ENCODE measurements around the gene DNAH9.

The DNAH9 gene

DNA sequence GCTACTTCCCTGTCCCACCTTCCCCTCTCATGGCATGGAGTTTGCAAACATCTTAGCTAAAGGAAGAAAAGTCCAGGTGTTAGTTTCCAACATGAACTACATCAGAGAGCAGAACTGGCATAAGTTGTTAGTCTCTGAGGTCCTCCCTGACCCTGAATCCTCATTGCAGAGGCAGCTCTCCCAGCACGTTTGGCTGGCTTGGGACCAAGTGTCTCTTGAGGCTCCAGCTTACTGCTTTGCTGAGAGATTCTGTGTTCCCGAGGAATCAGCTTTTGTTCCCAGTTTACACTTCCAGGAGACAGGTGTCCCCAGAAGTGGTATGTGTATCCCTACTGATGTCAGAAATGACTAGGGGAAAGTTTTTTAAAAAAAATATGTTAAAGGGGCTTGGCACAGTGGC is 14.7 kb downstream of the DNAH9 start:
- DNase-seq, result no peak

DNA sequence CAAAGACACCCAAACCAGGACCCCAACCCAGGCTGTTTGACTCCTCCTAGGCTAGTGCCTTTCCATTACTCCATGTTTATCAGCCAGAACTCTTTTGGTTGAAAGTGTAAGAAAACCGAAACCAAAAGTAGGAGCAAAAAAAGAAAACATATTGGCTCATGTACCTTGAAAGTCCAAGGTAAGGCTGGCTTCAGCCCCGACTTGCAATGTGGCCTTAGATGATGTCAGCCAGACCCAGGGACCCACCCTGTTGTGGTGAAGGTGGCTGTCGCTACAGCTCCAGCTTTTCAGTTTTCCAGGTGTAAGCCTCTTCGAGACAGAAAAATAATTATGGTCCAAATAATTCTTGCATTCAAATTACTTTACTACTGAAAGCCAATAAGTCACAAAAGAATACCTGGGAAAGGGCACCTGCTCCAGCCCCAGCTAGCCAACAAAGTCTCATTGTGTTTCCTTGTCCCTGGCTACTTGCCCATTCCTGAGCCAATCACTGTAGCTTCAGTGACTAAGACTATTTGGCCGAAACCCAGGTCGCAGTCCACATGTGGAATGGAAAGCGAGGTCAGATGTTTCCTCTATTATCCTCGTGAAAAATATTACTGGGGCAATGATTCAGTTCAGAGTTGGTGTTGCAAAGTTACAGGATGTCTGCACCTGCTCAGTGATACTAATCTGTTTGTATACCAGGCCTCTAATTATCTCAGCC is 20.7 kb downstream of the DNAH9 start:
- no peak for DNase-seq

DNA sequence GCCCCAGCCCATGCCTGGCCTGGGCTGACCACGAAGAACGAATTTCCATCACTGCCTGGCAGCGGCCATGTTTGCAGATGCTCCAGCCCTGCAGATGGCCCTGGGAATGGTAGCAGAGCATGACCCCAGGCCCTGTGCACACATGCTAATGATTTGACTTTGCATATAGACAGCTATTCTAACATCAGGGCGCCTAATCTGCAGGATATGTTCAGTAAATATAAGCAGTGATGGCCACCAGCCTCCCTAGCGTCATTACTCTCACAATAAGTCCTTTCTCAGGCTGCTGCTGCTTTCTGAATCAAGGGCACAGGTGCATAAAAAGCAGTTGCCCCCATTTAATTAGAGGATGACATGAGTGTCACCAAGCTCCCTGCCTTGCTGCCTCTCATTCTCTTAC is 24.2 kb downstream of the DNAH9 start:
- DNase-seq, result no peak

DNA sequence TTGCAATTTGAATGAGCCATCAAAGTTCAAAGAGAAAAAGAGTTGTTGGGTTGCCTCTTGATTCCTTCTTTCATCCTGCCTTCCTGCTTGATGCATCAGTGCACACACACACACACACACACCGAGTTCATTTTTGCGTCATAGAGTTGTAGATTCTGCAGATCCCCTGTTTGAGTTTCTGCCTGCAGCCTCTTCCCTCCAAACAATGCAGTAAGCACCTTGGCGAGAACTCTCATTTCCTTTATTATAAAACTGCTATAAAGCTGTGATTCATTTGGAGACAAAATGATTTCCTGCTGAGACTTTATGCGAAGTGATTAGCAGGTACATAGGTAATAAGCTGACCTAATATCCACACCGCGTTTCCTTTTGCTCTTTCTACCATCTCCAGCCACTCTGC is 26.7 kb downstream of the DNAH9 start:
- DNase-seq, result no peak

DNA sequence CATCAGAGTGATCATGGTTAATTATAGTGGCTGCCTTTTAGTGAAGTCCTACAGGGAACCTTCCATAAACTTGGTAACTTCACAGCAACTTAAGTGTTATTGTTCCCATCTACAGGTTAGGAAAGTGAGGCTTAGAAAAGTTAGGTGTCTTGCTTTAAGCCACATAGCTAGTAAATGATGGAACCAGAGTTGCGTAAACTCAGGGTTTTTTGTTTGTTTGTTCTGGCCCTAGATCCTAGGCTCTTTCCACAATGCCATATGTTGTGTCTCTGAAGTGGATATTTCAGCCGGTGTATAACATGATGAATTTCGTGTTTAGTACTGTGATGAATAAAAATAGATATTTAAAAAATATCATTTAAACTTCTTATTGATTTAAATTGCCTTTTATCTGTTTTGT is 27.6 kb downstream of the DNAH9 start:
- no peak for DNase-seq

DNA sequence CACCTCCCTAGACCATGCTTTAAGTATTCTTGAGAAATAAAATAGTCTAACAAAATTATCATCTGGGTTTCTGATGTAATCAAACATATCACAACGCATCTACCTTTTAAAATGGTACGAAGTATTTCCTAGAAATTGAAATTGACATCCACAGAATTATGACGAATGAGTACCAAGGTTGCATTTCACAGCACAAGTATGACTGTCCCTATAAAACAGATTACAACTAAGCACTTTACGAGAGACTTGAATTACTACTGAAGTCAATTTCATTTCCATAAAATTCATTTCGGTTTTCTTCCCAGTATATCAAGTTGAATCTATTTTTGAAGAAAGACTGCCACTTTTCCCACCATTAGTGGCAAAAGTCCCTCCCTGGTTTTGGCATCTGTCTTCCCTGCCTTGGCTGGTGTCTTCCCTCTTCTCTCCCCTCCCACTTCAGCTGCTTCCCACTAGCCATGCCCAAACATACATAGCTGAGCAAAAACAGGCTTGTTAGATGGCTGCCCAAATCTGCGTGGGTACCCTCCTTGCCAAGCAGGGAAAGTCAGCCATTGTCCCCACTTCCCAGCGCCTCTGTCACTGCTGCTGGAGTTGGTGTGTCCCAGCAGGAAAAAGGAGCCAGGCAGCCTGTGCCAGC is 29.2 kb downstream of the DNAH9 start:
- DNase-seq, result no peak

DNA sequence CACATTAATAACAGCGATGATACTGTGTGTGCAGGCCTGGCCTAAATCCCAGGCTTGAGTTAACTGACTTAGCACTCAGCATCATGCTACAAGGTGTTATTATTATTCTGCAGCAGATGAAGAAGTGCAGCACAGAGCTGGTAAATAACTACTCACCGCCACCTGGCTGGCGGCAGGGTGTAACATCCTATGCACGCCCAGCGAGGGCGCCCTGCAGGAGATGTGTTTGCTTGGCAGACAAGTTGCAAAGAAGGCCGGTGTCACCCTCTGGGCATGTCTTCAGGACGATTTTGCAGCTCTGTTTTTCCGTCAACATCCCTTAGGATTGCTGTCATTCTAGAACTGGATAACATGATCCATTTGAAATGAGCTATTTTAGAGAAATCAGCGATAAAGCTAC is 30.1 kb downstream of the DNAH9 start:
- DNase-seq, result no peak

DNA sequence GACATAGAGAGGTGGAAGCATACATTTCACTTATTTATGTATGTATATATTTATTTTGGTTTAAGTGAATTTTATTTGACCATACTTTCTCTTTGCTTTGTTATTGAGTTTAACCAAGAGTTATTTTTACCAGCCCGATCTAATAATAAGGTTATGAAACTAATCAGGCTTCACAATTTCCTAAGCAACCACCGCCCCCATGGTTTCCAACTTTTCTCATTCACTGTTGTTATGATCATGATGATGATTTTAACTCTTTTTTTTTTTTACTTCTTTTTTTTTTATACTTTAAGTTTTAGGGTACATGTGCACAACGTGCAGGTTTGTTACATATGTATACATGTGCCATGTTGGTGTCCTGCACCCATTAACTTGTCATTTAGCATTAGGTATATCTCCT is 30.6 kb downstream of the DNAH9 start:
- DNase-seq, result no peak

DNA sequence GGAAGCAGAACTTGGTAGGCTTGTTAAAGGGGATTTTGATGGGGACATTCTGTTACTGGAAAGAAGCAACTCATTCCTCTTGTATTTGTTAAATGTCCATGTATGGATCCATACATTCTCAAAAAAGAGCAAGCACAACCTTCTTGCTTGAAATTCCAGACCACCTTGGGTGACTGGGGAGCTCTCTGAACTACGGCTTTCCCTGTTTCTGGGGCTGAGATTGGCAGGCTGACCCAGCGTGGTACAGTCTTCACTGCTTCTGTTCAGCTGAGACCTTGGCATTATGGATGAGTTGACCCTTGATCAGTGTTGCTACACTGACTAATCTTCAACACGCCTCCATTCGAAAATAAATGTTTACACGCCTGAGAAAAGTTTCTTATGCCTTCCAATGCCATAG is 38.5 kb downstream of the DNAH9 start:
- DNase-seq, result no peak

DNA sequence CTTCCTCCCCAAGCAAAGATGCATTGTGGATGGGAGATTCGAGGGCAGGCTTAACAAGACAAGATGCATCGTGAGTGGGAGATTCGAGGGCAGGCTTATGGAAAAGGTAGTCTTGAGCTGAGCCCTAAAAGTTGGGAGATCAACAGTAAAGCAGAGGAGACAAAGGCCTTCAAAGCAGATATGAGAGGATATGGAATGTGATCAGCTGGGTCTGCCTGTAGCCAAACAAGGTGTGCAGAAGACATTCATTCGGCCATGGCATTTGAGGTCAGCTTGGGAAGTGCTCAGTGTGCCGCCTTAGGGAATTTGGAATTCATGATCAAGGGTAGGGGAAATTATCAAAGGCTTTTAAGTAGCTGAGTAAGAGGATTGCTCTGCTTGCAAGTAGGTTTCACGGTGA is 39.5 kb downstream of the DNAH9 start:
- DNase-seq, result no peak

DNA sequence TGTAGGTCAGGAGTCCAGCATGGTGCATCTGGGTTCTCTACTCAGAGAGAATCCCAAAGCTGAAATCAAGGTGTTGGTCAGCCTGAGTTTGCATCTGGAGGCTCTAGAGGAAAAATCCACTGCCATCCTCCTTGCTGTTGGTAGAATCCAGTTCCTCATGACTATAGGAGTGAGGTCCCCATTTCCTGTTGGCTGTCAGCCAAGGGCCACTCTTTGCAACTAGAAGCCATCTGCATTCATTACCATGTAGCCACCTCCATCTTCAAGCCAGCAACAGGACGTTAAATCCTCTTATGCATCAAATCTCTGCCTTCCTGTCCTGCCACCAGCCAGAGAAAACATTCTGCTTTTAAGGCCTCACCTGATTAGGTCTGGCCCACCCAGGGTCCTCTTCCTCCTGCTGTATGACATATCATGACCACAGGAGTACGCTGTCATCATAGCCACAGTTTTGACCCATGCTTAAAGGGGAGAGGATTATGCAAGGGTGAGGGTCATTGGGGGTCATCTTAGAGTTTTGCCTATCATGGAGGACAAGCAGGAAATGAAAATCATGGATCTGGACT is 40.5 kb downstream of the DNAH9 start:
- DNase-seq, result no peak

DNA sequence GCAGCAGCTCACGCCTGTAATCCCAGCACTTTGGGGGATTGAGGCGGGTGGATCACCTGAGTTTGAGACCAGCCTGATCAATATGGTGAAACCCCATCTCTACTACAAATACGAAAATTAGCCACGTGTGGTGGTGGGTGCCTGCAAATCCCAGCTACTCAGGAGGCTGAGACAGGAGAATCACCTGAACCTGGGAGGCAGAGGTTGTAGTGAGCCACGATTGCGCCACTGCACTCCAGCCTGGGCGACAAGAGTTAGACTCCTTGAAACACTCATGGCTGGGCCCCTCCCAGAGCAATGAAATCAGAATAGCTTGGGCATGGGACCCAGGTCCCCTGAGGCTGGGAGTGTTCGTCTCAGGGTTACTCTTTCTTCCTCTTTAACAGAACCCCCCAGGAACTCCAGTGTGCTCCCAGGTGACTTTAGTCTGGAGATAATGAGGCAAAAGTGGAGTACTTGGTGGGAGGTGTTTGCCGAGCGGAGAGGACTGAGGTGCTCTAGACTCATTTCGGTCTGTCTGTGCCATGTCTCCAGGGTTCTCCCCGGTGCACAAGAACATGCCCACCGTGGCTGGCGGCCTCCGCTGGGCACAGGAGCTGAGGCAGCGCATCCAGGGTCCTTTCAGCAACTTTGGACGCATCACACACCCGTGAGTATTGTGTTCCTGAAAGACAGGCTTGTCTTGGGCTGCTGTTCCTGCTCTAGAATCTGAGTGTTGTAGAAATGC is 41.6 kb downstream of the DNAH9 start:
- DNase-seq, result no peak

DNA sequence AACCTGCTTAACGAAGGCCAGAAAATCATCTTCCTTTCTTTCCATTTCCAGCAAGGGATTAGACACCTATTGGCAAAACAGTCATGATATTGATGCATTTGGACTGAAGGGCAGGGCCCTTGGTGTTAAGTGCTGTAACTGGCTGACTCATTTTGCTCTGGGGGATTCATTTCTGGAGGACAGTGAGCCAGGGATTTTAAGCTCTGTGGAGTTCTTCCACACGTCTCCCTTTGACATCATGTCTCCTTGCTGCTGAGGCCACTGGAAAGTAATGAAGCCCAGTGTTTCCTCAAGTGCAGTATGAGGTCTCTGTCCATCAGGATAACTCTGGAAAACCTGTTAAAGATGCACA is 42.2 kb downstream of the DNAH9 start:
- DNase-seq, result no peak

DNA sequence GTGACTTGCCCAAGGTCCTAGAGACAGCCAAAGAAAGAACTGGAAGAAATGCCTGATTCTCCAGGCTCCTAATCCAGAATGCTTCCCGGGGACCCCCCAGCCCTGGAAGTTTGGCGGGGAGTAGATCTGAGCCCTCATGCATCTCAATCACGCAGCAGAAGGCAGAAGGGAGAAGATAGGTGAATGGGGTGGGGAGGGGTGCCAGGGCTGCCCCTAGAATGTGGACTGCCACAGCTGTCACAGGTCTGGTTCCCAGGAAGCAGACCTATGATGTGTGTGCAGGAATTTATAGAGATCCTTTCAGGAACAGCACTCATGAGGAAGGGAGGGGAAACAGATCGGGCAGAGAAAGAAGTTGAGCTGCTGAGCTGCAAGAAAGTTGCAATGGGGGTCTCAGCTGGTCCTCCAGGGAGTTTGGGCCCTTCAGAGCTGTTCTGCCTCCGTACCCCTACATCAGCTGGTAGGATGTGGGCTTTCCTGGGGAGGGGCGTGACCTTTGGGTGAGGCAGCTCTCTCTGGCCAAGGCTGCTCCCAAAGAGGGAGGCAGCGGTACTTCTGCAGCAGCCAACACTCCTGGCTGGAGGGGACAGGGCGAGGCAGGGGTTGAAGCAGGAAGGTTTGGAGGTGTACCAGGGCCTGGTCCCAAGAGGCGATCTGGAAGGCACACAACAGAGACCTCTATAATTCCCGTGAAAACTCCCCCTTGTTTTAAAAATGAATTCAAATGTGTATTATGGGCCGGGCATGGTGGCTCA is 43.4 kb downstream of the DNAH9 start:
- DNase-seq, result no peak

DNA sequence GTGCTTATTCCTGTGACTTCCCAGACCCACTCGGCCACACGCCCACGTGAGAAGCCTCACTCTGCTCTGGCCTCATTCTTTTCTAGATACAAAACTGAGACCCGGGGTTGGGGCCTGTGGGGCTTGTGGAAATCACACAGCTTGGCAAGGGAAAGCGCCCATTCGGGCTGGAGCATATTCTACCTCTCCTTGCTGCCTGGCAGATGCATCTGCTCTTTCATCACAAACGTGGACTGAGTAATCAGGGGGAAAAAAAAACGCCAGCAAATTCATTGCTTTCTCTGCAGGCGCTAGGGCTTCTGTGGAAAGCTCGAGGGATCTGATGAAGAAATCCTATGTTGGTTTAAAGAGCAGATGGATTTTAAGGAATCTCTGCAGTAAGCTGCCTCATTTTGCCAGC is 44.4 kb downstream of the DNAH9 start:
- no peak for DNase-seq

DNA sequence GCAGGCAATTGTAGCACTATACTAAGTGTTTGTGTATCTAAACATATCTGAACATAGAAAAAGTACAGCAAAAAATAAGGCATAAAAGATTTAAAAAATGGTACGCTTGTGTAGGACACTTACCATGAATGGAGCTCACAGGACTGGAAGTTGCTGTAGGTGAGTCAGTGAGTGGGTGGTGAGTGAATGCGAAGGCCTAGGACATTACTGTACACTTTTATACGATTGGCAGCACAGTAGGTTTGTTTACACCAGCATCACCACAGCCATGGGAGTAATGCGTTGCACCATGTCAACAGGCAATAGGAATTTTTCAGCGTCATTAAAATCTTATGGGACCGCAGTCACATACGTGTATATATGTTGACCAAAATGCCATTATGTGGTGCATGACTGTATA is 45.6 kb downstream of the DNAH9 start:
- no peak for DNase-seq

DNA sequence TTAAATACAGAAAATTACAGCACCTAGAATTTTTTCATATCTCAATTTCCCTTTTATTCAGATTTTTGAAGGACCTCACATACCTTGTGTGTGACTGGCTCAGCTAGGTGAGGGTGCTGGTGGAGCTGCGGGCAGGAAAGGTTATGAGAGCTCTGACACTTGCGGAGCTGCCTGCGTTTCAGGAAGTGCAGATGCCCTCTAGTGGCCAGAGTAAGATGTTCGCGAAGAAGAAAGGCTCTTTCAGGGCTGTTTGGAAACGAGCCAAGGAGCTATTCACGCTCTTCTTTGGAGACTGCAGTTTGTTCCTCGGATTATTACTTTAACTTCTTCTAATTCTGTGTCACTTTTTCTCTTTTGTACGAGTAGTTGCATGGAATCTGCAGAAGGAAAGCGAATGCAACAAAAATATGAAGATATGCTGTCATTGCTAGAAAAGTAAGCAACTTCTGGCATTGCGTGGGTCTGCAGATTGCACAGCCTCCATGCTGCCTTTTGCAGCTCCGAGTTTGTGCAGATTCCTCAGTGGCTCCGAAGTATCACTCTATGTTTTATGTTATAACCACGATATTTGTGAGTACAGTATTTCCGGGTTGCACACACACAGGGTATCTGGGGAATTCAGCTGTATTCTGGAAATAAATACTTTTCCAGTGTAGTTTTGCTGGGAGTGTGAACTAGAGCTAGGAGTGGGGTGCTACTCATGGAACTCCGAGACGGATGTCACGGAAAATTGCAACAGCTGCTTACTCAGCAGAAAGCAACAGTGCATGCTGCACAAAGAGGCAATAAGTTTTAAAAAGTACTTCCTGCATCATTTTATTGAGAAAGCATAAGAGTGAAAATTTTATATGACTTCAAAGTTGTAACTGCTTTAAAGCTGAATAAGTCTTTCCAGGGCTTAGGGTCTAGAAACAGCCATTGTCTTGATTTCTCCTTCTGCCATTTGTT is 46.3 kb downstream of the DNAH9 start:
- DNase-seq, result peak; percentile 20

DNA sequence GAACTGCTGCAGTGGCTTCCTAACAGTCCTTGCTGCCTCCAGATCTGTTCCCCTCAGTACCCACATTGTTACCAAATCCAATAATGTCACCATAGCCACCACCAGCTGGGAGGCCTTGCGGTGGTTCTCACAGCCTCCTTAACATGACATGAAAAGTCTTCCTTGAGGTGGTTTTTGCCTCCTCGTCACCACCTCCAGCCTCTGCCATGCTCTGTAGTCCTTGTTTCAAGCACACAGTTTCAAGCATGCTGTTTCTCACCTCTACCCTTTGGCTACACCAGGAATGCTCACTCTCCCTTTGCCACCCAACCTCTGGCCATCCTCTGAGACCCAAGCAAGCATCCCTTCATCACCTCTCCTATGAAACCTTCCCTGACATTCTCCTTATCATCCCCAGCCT is 47.2 kb downstream of the DNAH9 start:
- no peak for DNase-seq

DNA sequence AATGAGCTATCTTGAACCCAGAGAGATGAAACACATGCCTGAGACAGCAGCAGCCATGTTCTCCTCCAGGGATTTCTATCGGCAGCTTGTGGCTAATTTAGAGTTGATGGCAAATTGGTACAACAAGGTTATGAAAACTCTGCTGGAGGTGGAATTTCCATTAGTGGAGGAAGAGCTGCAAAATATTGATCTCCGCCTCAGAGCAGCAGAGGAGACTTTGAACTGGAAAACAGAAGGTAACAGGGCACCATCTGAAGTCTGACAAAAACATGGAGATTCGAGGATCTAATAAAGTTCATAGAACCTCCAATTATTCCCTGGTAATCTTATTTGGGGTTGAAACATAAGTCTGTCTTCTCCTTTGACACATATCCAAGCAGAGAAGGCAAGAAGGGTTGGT is 52.8 kb downstream of the DNAH9 start:
- DNase-seq, result no peak

DNA sequence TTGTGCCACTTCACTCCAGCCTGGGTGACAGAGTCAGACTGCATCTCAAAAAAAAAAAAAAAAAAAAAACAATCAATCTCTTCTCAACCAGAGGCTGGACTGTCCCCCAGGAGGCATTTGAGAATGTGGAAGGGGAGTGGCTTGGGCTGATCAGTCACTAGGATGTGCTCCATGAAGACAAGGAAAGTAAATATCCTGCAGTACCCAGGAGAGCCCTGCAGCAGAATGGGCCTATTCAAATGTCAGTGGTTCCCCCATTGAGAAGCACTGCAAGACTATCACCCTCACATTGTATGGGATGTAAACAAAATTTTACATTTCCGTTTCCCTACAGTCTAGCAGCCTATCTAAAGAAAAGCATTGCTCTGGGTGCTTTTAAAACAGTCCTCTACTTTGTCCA is 70.3 kb downstream of the DNAH9 start:
- DNase-seq, result no peak

DNA sequence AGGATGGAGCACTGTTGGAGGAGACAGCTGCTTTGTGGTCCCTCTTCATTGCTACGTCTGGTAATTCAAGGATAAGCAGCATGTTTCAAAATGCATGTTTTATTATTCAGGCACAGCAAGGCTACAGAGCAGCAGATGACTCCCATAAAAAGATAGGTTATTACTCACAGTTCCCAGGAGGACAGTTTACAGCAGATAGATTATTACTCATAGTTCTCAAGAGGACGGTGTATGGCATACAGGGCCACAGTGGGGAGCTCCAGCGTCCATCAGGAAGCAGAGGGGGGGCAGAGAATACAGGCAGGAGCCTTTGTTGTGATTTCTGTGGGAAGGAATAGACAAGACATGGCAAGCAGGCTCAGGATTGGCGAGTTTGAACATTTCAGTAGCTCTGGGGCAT is 72.9 kb downstream of the DNAH9 start:
- no peak for DNase-seq

DNA sequence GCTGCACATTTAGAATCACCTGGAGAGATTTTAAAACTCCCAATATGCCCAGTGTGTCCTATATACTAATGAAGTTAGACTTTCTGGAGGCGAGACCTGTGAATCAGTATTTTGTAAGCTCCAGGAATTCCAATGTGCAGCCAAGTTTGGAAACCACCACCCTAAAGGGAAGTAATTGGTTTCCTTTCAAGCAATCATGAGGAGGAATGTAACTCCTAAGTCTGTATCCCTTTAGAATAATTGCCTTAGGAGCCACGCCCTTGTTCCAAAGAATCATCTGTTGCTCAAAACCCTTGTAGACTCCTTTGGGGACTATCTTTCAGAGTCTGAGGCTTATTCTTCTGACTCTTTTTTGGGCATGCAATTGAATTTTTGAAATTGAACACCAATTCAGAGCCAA is 84.4 kb downstream of the DNAH9 start:
- DNase-seq, result no peak

Data from COR-L47 (cell line).